ENCODE results near the gene ACSF3.

DNA sequence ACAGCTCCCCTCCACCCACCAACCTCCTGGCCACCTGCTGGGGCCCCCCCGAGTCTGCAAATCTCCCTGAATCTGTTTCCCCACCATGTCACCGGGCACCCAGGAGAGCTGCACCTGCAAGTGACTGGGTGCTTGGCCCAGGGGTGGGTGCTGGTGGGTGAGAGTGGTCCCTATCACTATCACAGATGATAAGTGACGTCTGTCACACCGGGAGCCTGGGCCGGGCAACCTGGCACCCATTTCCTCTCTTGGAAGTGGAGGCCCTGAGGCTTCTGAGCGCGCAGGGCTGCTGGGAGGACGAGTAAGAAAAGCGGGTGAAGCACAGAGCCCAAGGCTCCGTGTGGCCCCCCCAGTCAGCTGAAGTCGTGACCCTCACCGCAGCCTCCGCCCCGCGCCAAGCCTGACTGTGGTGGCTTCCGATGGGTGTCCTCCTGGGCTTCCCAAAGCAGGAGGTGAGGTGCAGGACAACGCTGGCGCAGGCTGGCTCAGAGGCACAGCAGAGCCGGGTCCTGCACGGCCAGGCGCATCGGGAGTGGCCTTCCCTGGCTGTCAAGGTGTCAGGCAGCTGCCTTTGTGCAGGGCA, 21.0 kb upstream of the ACSF3 start:
- TF ChIP-seq RAD21 (IDR thresholded peaks at IDR 0.05): no peak
- TF ChIP-seq, protein P1, sequence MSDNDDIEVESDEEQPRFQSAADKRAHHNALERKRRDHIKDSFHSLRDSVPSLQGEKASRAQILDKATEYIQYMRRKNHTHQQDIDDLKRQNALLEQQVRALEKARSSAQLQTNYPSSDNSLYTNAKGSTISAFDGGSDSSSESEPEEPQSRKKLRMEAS (IDR thresholded peaks at IDR 0.05): no peak
- TF ChIP-seq, protein P2, sequence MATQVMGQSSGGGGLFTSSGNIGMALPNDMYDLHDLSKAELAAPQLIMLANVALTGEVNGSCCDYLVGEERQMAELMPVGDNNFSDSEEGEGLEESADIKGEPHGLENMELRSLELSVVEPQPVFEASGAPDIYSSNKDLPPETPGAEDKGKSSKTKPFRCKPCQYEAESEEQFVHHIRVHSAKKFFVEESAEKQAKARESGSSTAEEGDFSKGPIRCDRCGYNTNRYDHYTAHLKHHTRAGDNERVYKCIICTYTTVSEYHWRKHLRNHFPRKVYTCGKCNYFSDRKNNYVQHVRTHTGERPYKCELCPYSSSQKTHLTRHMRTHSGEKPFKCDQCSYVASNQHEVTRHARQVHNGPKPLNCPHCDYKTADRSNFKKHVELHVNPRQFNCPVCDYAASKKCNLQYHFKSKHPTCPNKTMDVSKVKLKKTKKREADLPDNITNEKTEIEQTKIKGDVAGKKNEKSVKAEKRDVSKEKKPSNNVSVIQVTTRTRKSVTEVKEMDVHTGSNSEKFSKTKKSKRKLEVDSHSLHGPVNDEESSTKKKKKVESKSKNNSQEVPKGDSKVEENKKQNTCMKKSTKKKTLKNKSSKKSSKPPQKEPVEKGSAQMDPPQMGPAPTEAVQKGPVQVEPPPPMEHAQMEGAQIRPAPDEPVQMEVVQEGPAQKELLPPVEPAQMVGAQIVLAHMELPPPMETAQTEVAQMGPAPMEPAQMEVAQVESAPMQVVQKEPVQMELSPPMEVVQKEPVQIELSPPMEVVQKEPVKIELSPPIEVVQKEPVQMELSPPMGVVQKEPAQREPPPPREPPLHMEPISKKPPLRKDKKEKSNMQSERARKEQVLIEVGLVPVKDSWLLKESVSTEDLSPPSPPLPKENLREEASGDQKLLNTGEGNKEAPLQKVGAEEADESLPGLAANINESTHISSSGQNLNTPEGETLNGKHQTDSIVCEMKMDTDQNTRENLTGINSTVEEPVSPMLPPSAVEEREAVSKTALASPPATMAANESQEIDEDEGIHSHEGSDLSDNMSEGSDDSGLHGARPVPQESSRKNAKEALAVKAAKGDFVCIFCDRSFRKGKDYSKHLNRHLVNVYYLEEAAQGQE (IDR thresholded peaks at IDR 0.05): no peak
- no peak for TF ChIP-seq YY1 (IDR thresholded peaks at IDR 0.05)
- TF ChIP-seq, protein P3, sequence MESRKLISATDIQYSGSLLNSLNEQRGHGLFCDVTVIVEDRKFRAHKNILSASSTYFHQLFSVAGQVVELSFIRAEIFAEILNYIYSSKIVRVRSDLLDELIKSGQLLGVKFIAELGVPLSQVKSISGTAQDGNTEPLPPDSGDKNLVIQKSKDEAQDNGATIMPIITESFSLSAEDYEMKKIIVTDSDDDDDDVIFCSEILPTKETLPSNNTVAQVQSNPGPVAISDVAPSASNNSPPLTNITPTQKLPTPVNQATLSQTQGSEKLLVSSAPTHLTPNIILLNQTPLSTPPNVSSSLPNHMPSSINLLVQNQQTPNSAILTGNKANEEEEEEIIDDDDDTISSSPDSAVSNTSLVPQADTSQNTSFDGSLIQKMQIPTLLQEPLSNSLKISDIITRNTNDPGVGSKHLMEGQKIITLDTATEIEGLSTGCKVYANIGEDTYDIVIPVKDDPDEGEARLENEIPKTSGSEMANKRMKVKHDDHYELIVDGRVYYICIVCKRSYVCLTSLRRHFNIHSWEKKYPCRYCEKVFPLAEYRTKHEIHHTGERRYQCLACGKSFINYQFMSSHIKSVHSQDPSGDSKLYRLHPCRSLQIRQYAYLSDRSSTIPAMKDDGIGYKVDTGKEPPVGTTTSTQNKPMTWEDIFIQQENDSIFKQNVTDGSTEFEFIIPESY (IDR thresholded peaks at IDR 0.05): no peak
- TF ChIP-seq, protein P4, sequence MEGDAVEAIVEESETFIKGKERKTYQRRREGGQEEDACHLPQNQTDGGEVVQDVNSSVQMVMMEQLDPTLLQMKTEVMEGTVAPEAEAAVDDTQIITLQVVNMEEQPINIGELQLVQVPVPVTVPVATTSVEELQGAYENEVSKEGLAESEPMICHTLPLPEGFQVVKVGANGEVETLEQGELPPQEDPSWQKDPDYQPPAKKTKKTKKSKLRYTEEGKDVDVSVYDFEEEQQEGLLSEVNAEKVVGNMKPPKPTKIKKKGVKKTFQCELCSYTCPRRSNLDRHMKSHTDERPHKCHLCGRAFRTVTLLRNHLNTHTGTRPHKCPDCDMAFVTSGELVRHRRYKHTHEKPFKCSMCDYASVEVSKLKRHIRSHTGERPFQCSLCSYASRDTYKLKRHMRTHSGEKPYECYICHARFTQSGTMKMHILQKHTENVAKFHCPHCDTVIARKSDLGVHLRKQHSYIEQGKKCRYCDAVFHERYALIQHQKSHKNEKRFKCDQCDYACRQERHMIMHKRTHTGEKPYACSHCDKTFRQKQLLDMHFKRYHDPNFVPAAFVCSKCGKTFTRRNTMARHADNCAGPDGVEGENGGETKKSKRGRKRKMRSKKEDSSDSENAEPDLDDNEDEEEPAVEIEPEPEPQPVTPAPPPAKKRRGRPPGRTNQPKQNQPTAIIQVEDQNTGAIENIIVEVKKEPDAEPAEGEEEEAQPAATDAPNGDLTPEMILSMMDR (IDR thresholded peaks at IDR 0.05; ENCODE audit: low read depth, low read length, missing input control): no peak
- TF ChIP-seq, protein P5, sequence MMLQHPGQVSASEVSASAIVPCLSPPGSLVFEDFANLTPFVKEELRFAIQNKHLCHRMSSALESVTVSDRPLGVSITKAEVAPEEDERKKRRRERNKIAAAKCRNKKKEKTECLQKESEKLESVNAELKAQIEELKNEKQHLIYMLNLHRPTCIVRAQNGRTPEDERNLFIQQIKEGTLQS (IDR thresholded peaks at IDR 0.05): no peak
- no peak for TF ChIP-seq FOXA1 (IDR thresholded peaks at IDR 0.05)
- TF ChIP-seq JUND (IDR thresholded peaks at IDR 0.05): no peak
- TF ChIP-seq RXRA (IDR thresholded peaks at IDR 0.05): no peak
- no peak for TF ChIP-seq TAF1 (conservative IDR thresholded peaks at IDR 0.05)
- TF ChIP-seq GABPA (IDR thresholded peaks at IDR 0.05 in 1 of 2, conservative IDR thresholded peaks at IDR 0.05 in 1 of 2): no peak
- TF ChIP-seq EGR1 (IDR thresholded peaks at IDR 0.05; ENCODE audit: low read depth in 2 of 2): no peak
- no peak for TF ChIP-seq SP1 (IDR thresholded peaks at IDR 0.05)
